ENCODE results near the gene ST3GAL4. TPM values are rescaled to one million over a fixed set of nuclear protein-coding genes. Genes with fewer than 3 reads are reported as not detected.

Gene ST3GAL4
- total RNA-seq, 1 experiment from 2014 or later = 11.2 TPM

DNA sequence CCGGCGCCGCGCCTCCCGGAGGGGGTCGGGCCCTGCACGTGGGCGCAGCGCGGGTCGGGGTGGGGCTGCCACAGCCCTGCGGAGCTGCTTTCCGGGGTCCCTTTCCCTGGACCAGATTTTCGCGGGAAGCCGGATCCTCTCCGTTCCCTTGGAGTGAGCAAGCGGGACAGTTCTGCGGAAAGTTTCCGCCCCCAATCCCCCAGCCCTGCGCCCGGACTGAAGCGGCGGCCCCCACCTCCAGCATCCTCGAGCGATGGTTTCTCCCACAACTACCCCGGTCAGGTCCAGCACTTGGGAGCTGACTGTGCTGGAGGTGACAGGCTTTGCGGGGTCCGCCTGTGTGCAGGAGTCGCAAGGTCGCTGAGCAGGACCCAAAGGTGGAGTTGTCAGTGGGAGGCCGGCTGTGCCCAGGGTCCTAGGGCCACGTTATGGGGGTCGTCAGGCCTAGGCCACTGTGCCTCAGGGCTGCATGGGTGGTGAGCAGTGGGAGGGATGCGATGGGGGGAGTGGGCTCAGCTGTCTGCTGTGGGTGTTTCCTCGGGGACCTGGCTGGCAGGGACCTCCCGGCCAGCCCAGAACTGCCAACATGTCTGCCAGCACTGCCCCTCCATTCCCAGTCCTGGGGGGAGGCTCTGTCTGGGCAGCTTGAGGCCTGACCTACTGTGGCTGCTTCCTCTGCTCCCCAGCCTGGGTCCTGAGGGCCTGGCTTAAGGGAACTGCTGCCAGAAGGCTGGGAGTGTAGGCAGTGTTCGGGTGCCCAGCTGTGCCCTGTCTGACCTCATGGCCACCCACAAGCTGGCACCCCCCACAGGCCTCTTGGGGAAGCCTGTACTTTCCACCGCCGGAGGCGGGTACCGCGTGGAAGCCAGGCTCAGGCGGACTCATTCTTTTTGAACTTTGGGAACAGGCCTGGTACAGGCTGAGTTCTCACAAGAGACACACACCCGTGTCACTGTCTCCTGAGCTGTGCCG is 726 bp downstream of the ST3GAL4 start:
- Mint-ChIP-seq H3K27ac (ENCODE audit: unreplicated experiment) (no peak overlapping the region), H3K27me3 (ENCODE audit: insufficient read depth, unreplicated experiment) (no peaks in the 10 kb centered on the region), H3K36me3 (ENCODE audit: insufficient read depth, unreplicated experiment) (peaks cover 5% of the 10 kb centered on the region), H3K9me3 (ENCODE audit: unreplicated experiment) (no peaks in the 10 kb centered on the region), H3K4me1 (ENCODE audit: low read depth, unreplicated experiment) (peaks cover 18% of the 10 kb centered on the region), H3K4me3 (ENCODE audit: unreplicated experiment) (peak overlapping the region; percentile 93)
- Histone ChIP-seq H3K4me1 (peaks cover 22% of the 10 kb centered on the region), H3K27me3 (replicated peaks; ENCODE audit: control insufficient read depth, insufficient read depth, low read length) (no peaks in the 10 kb centered on the region), H3K9me3 (no peaks in the 10 kb centered on the region), H3K36me3 (ENCODE audit: control insufficient read depth, insufficient read depth, low read length) (no peaks in the 10 kb centered on the region), H3K4me3 (ENCODE audit: low read depth, low read length) (peak overlapping the region; percentile 82)
- TF ChIP-seq, protein P1, sequence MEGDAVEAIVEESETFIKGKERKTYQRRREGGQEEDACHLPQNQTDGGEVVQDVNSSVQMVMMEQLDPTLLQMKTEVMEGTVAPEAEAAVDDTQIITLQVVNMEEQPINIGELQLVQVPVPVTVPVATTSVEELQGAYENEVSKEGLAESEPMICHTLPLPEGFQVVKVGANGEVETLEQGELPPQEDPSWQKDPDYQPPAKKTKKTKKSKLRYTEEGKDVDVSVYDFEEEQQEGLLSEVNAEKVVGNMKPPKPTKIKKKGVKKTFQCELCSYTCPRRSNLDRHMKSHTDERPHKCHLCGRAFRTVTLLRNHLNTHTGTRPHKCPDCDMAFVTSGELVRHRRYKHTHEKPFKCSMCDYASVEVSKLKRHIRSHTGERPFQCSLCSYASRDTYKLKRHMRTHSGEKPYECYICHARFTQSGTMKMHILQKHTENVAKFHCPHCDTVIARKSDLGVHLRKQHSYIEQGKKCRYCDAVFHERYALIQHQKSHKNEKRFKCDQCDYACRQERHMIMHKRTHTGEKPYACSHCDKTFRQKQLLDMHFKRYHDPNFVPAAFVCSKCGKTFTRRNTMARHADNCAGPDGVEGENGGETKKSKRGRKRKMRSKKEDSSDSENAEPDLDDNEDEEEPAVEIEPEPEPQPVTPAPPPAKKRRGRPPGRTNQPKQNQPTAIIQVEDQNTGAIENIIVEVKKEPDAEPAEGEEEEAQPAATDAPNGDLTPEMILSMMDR (IDR thresholded peaks at IDR 0.05; ENCODE audit: insufficient read depth in 1 of 2, low read depth in 1 of 2, low read length in 1 of 2, severe bottlenecking in 1 of 2, unreplicated experiment in 1 of 2) = no peak
- DNase-seq = peak in 1 of 2 experiments; percentile 54
- BruUV-seq (replicated peaks) = no TSS peak
- CTCF ChIA-PET = interaction anchor here (0.6 to 1.6 kb wide), 5 partner anchors 46 to 129 kb away, joined by 3 to 9 read pairs (median 3); partner anchors contain the start of gene DCPS
- intact Hi-C loops (cut with micrococcal nuclease; ENCODE audit: unreplicated experiment) = loop anchor here (2.0 kb wide), 1 partner anchor 45 kb away; no protein-coding TSS in a partner anchor
- POLR2A ChIA-PET = interaction anchor here (0.6 to 1.7 kb wide), 6 partner anchors 10 to 144 kb away, joined by 4 to 9 read pairs (median 6); partner anchors contain the start of genes DCPS and FAM118B

DNA sequence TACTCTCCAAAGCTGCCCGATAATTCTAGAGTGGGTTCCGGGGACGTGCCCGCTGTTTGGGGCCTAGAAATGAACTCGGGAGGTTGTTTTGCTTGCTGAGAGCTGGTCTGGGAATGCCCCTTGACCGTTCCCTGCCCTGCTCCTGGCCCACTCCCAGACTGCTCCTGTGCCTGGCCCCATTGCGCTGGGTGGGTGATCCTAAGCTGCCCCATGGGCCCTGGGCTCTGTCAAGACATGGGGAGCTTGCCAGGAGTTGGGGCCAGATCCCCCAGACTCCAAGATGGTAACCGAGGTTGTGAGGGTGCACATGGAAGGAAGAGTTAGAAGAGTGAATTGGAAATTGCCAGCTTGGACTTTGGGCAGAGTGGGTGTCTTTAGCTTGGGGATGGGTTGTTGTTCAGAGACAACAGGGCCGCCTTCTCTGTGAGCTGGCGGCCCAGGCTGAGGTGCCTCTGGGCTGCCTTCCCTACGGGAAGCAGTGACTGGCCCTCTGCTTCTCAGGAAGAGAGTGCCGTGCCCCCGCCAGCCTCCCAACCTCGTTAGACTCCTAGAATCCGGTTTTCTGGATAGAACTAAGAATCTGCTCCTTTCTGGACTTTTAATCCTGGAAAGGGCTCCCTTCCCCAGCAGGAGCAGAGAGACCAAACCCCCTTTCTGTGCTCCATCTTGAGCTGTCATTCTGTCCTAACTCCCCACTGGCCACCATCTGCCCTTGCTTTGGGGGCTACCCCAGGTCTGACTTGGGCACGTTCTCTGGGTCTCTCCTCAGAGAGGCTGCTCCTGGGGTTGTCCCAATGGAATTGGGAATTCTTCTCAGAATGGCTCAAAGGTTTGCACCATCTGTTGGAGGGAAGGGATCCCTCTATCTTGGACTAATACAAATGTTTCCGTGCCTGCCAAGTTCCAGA is 1.8 kb downstream of the ST3GAL4 start:
- Mint-ChIP-seq H3K4me1 (ENCODE audit: low read depth, unreplicated experiment) (peaks cover 17% of the 10 kb centered on the region), H3K36me3 (ENCODE audit: insufficient read depth, unreplicated experiment) (peaks cover 5% of the 10 kb centered on the region), H3K27me3 (ENCODE audit: insufficient read depth, unreplicated experiment) (no peaks in the 10 kb centered on the region), H3K27ac (ENCODE audit: unreplicated experiment) (no peak overlapping the region), H3K4me3 (ENCODE audit: unreplicated experiment) (peak overlapping the region; percentile 93), H3K9me3 (ENCODE audit: unreplicated experiment) (no peaks in the 10 kb centered on the region)
- CTCF ChIA-PET = interaction anchor here (1.3 to 1.7 kb wide), 2 partner anchors 46 to 59 kb away, joined by 3 to 6 read pairs; no protein-coding TSS in a partner anchor
- intact Hi-C loops (cut with micrococcal nuclease; ENCODE audit: unreplicated experiment) = no loop called here
- no peaks in the 10 kb centered on the region for H3K9me3 ChIP-seq
- no peak for DNase-seq
- no TSS peak for BruUV-seq (replicated peaks)
- TF ChIP-seq, protein P1 (IDR thresholded peaks at IDR 0.05; ENCODE audit: insufficient read depth in 1 of 2, low read depth in 1 of 2, low read length in 1 of 2, severe bottlenecking in 1 of 2, unreplicated experiment in 1 of 2) = no peak
- H3K27me3 ChIP-seq (replicated peaks; ENCODE audit: control insufficient read depth, insufficient read depth, low read length) = no peaks in the 10 kb centered on the region
- no peak overlapping the region for H3K4me3 ChIP-seq (ENCODE audit: low read depth, low read length)
- peaks cover 22% of the 10 kb centered on the region for H3K4me1 ChIP-seq
- POLR2A ChIA-PET = no interaction called here
- H3K36me3 ChIP-seq (ENCODE audit: control insufficient read depth, insufficient read depth, low read length) = no peaks in the 10 kb centered on the region
